ENCODE data around the gene UTP18. TPM values are rescaled to one million over a fixed set of nuclear protein-coding genes. Genes with fewer than 3 reads are reported as not detected.

UTP18 gene
- total and polyA plus RNA-seq, 2 of the 13 experiments (the other 11 are each of a cell fraction or from before 2014, with no cell fraction given): 35.2 to 104 TPM

- TF ChIP-seq, protein P1, sequence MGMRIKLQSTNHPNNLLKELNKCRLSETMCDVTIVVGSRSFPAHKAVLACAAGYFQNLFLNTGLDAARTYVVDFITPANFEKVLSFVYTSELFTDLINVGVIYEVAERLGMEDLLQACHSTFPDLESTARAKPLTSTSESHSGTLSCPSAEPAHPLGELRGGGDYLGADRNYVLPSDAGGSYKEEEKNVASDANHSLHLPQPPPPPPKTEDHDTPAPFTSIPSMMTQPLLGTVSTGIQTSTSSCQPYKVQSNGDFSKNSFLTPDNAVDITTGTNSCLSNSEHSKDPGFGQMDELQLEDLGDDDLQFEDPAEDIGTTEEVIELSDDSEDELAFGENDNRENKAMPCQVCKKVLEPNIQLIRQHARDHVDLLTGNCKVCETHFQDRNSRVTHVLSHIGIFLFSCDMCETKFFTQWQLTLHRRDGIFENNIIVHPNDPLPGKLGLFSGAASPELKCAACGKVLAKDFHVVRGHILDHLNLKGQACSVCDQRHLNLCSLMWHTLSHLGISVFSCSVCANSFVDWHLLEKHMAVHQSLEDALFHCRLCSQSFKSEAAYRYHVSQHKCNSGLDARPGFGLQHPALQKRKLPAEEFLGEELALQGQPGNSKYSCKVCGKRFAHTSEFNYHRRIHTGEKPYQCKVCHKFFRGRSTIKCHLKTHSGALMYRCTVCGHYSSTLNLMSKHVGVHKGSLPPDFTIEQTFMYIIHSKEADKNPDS (CRISPR knock-in tag; IDR thresholded peaks at IDR 0.05): no peak
- no peak for TF ChIP-seq ZNF296 (CRISPR knock-in tag; conservative IDR thresholded peaks at IDR 0.05)
- TF ChIP-seq, protein P2, sequence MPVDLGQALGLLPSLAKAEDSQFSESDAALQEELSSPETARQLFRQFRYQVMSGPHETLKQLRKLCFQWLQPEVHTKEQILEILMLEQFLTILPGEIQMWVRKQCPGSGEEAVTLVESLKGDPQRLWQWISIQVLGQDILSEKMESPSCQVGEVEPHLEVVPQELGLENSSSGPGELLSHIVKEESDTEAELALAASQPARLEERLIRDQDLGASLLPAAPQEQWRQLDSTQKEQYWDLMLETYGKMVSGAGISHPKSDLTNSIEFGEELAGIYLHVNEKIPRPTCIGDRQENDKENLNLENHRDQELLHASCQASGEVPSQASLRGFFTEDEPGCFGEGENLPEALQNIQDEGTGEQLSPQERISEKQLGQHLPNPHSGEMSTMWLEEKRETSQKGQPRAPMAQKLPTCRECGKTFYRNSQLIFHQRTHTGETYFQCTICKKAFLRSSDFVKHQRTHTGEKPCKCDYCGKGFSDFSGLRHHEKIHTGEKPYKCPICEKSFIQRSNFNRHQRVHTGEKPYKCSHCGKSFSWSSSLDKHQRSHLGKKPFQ (CRISPR knock-in tag; IDR thresholded peaks at IDR 0.05; ENCODE audit: insufficient replicate concordance): no peak
- TF ChIP-seq ATAD3A (CRISPR knock-in tag; IDR thresholded peaks at IDR 0.05): no peak
- no peak for TF ChIP-seq MYC (CRISPR knock-in tag; IDR thresholded peaks at IDR 0.05; ENCODE audit: borderline replicate concordance)
- TF ChIP-seq, protein P3, sequence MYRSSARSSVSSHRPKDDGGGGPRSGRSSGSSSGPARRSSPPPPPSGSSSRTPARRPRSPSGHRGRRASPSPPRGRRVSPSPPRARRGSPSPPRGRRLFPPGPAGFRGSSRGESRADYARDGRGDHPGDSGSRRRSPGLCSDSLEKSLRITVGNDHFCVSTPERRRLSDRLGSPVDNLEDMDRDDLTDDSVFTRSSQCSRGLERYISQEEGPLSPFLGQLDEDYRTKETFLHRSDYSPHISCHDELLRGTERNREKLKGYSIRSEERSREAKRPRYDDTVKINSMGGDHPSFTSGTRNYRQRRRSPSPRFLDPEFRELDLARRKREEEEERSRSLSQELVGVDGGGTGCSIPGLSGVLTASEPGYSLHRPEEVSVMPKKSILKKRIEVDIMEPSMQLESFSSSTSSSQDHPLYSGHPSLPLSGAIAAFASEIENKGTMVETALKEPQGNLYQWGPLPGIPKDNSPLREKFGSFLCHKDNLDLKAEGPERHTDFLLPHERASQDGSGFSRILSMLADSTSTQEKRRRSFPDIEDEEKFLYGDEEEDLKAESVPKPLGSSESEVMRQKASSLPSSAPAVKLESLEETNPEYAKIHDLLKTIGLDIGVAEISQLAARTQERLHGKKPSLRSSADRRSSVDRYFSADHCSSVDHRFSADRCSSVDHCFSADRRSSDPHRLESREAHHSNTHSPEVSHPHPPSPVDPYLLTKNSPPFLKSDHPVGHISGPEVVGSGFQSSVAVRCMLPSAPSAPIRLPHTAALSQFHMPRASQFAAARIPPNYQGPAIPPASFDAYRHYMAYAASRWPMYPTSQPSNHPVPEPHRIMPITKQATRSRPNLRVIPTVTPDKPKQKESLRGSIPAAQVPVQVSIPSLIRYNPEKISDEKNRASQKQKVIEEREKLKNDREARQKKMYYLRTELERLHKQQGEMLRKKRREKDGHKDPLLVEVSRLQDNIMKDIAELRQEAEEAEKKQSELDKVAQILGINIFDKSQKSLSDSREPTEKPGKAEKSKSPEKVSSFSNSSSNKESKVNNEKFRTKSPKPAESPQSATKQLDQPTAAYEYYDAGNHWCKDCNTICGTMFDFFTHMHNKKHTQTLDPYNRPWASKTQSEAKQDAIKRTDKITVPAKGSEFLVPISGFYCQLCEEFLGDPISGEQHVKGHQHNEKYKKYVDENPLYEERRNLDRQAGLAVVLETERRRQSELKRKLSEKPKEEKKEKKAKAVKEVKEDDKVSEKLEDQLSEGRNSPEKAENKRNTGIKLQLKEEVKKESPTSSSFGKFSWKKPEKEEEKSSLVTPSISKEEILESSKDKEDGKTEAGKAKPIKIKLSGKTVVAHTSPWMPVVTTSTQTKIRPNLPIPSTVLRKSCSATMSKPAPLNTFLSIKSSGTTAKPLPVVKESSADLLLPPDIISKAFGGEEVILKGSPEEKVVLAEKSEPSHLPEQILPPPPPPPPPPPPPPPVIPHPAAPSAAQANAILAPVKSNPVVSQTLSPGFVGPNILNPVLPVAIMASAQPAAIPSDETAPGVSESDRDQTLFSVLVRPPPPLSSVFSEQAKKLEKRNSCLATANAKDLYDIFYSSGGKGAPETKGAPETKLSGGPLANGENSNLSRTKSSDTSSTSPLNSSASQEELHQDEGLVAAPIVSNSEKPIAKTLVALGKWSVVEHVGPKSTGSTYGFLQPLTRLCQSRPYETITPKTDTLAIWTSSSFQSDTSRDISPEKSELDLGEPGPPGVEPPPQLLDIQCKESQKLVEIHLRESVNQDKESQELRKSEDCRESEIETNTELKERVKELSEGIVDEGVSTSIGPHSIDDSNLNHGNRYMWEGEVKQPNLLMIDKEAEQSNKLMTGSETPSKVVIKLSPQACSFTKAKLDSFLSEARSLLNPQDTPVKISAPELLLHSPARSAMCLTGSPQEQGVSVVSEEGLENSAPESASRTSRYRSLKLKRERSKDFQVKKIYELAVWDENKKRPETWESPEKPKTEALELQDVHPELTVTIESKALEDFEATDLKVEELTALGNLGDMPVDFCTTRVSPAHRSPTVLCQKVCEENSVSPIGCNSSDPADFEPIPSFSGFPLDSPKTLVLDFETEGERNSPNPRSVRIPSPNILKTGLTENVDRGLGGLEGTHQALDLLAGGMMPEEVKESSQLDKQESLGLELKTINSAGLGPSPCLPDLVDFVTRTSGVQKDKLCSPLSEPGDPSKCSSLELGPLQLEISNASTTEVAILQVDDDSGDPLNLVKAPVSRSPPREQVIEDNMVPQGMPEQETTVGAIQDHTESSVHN (CRISPR knock-in tag; IDR thresholded peaks at IDR 0.05): no peak
- TF ChIP-seq FOXK1 (CRISPR knock-in tag; IDR thresholded peaks at IDR 0.05; ENCODE audit: borderline replicate concordance, low read depth): no peak; the same call in 1 of the 2 replicates
- TF ChIP-seq ZNF503 (CRISPR knock-in tag; IDR thresholded peaks at IDR 0.05): no peak
- no peak for TF ChIP-seq HNRNPL (IDR thresholded peaks at IDR 0.05; ENCODE audit: low read depth, low read length)
- no peak for TF ChIP-seq MED13 (CRISPR knock-in tag; IDR thresholded peaks at IDR 0.05)
These were observed 86.1 kb downstream of the UTP18 start (continued) for GRCh38 chr17:51346218-51346982.

Data from HepG2 (cell line).